Hepatocyte (in vitro differentiated cells): Measurements from ENCODE around the gene RAD9A.

Experiments
- EZH2 ChIP-seq: fragments of 200-600 bp; sonication (generic); IDR thresholded peaks from 2 replicates; pipeline ENCODE4 v1.6.1; 2016; ENCODE audit warnings: antibody characterized with exemption, mild to moderate bottlenecking, borderline replicate concordance
- TF ChIP-seq, protein P1 (sequence below): fragments of 200-600 bp; sonication (generic); IDR thresholded peaks from 2 replicates; pipeline ENCODE4 v1.5.1; 2016; ENCODE audit warnings: antibody characterized with exemption, mild to moderate bottlenecking; ENCODE audit not compliant: poor library complexity

DNA sequence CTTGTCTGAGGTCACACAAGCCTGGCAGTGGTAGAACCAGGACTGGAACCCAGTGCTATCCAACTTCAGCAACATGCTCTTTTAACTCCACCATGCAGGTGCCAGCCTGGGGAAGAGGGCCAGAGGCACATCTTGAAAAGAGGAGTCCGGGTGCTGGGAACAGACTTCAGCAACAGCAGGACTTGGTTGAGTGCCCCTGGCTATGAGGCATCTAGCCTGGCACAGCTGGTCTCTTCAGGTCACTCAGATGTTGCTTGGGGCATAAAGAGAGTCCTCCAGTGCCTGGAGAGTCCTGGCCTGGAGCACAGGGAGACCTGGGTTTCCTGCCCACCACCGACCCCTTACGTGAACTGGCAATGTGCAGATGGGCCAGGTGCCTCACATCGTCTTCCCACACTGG, 13.2 kb upstream of the RAD9A start:
- TF ChIP-seq, protein P1, sequence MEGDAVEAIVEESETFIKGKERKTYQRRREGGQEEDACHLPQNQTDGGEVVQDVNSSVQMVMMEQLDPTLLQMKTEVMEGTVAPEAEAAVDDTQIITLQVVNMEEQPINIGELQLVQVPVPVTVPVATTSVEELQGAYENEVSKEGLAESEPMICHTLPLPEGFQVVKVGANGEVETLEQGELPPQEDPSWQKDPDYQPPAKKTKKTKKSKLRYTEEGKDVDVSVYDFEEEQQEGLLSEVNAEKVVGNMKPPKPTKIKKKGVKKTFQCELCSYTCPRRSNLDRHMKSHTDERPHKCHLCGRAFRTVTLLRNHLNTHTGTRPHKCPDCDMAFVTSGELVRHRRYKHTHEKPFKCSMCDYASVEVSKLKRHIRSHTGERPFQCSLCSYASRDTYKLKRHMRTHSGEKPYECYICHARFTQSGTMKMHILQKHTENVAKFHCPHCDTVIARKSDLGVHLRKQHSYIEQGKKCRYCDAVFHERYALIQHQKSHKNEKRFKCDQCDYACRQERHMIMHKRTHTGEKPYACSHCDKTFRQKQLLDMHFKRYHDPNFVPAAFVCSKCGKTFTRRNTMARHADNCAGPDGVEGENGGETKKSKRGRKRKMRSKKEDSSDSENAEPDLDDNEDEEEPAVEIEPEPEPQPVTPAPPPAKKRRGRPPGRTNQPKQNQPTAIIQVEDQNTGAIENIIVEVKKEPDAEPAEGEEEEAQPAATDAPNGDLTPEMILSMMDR = no peak
- TF ChIP-seq EZH2 = no peak
